DMS53 (cell line): ENCODE results near the gene H2BK1.

Experiments used
- DNase-seq: peaks from one replicate; lab custom pipeline; 2025; lab: John Stamatoyannopoulos, UW

H2BK1 gene

DNA sequence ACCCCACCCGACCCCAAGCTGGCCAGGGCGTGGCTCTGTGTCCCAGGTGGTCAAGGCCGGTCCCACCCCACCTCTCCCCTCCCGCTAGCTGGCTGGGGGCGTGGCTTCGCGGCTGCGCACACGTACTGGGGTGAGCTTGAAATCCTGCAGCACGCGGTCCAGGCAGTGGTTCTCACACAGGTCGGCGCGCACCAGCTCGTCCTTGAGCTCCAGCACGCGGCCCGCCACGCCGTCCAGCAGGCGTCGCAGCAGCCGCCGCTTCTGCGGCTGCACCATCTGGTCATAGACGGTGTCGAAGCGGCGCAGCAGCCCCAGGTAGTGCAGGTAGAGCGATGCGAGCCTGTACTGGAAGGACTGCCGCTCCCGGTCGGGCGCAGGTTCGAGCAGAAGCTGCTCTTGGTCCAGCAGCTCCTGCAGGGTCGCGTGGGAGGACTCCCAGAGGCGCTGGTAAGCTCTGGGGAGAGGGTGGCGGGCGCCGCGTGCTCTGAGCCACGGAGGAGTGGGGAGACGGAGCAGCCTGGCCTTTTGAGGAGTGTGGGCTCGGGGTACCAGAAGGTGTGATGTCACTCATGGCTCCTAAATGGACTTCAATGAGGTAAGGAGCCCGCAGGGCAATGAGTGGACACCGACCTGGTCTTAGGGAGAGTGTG is 5.8 kb downstream of the H2BK1 start:
- peak; percentile 86 for DNase-seq

DNA sequence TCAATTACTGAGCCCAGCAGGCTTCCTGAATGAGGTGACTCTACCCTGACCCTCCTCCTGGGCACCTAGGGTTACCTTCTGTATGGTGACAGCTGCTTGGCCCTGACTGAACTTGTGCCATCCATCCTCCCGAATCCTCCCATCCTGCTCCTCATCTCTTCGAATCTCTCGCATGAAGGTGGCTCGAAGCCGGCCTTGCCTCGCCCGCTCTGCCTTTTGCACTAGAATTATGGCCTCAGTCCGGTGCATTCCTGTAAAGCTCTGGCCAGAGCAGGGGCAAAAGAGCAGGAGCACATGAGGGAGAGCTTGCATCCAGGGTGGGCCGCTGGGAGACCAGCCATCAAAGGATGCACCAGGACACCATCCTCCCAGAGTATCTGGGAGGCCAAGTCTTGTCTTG is 7.5 kb downstream of the H2BK1 start:
- no peak for DNase-seq

DNA sequence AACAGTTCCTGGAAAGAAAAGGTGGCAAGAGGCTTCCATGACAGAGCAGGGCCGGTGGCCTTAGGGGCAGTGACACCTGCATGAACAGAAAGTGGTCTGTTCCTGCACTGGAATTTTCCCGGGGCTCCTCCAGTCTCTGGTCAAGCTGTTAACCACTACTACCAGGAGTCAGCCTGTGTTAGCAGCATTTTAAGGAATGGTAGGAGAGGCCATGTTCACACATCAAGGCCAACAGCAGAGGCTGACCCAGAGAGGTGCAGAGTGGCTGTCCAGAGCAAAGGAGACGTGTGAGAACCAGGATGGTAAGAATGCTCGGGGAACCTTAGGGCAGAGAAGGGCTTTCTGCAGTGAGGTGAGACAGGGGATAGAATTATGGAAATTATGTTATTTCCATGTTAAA is 8.5 kb downstream of the H2BK1 start:
- DNase-seq: no peak

DNA sequence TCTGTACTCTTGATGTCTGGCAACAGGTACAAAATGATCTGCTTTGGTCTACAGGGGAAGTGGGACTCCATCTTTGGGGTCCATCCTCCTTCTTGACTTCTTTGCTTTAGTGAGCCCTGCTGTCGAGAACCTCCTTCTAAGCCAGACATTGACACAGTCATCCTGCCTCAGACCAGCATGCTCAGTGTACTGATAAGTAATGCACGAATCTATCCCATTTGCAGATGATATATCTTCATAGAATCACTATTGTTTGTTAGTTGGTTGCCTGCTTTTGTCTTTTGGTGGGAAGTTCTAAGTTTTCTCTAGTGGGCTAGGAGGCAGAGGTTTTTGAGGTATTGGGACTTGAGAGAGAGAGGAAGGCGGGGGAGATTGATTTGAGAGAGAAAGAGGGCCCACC is 8.9 kb downstream of the H2BK1 start:
- DNase-seq: no peak

DNA sequence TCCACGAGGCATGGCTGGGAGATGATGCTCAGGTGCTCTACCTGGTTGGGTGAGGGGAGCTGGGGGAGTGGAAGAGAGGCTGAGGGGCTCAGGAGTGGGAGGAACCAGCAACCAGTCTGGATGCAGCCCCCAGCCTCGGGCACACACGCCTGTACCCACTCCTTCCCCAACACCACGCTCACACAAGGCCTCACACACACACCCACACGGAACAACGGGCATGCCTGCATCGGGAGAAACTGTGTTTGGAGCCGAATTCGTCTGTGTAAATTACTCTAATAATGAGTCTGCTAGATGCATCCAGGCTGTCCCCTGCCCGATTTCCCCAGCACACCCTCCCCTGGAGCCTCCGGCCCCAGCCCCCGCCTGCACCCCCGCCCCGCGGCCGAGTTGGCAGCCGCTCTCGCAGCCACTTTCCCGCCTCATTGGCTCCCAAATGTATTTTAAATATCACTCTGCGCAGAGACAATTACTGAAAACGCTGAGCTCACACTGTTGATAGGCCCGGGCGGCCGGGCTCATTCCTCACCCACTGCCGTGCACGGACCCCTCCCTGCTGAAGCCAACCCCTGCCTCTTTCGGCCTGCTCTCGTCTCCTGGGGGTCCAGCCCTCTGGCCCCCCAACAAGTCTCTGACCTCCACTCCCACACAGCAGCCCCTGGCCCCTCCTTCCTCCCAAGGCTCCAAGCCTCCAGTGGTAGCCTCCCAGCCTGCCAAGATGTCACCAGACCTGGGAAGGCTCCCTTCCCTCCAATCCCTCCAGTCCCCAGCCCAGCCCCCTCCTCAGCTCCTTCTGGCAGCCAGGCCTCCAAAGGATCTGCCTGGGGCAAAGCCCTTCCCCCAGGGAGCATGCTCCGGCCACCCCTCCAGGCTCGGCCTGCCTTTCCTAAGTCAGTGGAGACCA is 11.1 kb downstream of the H2BK1 start:
- DNase-seq: no peak

DNA sequence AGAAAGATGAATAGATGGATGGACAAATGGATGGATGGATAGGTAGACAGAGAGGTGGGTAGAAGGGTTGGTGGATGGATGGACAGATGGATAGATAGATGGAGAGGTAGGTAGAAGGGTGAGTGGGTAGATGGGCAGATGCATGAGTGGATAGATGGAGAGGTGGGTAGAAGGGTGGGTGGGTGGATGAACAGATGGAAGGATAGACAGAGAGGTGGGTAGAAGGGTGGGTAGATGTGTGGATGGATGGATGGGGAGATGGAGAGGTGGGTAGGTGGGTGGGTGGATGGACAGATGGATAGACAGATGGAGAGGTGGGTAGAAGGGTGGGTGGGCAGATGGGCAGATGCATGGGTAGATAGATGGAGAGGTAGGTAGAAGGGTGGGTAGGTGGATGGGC is 12.4 kb downstream of the H2BK1 start:
- no peak for DNase-seq

DNA sequence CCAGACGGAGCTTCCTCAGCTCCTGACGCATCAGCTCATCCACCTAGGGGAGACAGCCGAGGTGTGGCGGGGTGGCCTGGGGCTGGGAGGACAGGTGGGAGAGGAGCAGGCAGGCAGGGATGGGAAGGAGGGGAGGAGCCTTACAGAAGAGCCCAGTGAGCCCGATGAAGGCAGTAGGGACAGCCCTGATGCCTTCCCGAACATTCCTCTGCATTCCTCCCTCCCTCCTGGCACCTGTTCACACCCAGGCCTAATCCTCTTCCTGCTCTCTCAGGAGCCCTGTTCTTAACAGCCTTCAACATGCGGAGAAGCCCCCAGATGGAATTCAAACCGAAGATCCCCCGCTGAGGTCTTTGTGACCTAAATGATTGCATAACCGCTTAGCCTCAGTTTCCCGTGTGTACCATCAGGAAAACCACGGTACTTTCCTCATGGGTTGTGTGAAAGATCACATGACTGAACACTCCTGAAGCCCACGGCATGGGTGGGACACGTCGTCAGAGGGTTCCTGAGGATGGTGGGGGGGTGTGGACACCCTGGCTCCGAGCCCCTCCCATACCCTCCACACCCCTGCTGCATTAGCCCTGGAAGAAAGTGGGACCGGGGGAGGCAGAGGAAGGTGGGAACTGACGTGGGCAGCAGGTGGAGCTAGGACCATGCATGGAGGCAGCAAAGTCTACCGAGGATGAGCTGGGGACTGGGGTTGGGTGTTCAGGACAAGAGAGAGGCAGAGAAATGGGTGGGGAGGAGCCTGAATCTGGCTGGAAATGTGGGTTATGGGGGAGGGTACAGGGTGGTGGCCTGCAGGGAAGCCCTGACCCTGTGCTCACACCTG is 14.5 kb downstream of the H2BK1 start:
- no peak for DNase-seq

DNA sequence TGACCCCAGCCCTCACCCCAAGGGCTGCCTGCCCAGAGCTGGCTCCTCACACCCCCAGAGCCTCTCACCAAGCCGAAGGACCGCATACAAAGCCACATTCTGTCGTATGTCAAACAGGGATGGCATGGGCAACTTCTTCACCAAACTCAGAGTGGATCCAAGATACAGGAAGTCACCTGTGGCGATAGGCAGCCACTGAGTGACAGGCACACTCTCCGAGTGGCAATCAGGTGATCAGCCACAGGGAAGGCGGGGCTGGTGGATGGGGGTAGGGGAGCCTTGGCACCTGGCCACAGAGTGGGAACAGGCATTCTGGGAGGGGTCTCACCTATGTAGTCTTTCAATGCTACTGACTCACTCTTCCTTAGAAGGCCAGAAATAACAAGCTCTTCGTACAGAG is 16.1 kb downstream of the H2BK1 start:
- DNase-seq: no peak

DNA sequence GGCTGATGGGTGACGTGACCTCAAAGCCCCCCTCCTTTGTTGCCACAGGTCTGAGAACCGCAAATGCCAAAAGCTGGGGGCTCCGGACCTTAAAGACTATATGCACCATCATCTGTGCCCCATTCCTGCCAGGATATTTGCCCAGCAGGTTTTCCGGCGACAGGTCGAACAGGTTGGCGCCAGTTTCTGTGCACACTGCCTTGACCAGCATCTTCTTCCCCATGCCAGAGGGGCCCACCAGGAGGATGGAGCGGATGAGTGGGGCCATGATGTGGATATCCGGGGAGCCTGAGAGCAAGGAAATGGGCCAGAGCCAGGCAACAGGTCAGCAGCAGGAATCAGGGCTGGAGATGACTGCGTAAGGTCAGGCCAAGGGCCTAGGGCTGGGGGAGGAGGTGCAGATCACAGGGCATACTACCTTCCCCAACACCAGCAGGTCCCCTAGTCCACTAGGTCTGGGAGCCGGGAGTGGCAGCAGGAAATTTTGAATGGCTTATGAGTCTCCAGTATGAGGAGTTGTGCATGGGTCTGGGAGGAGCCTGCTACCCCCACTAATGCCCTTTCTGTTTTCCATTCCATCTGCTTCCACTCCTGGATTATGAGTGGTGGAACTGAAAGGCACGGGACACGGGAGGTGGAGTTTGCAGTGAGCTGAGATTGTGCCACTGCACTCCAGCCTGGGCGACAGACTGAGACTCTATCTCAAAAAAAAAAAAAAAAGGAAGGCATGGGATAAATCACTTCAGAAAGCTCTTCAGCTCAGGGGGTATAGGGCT is 16.9 kb downstream of the H2BK1 start:
- no peak for DNase-seq

DNA sequence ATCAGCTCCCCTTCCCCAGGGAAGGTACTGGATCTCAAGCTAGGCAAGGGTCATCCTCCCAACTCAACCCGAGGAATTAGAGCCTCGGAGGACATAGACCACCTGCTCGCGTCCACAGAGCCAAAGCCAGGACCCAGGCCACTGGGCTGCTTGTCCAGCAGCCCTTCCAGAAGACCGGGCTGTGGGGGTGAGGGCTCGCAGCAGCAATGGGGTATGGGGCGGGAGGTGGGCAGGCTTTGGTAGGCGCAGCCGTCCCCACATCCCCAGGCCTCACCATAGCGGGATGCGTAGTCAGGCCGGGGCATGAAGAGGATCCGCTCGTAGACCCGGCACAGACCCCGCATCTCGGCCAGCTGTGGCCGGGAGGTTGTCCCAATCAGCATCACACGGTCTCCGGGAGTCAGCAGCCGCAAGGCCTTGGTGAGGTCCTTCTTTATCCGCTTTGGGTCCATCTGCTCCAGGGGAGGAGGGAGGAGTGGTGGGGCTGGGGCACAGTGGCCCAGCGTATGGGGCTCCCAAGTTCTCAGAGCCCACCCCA is 18.2 kb downstream of the H2BK1 start:
- no peak for DNase-seq

DNA sequence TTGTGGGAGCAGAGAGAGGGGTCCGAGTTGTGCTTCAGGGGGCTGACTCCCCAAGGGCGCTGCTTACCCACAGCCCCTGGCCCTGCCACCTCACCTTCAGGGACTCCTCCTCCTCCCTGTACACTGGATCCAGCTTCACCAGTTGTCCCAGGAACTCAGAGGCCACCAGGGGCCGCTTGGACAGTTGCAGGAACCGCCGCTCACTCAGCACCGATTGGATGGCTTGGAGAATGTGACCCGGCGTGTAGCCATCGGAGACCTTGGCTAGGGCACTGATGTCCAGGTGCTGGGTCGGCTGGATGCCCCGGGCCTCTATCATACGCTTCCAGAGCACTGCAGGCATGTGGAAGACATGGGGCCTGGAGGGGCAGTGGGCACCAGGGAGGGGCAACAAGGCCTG is 18.7 kb downstream of the H2BK1 start:
- DNase-seq: peak; percentile 39

DNA sequence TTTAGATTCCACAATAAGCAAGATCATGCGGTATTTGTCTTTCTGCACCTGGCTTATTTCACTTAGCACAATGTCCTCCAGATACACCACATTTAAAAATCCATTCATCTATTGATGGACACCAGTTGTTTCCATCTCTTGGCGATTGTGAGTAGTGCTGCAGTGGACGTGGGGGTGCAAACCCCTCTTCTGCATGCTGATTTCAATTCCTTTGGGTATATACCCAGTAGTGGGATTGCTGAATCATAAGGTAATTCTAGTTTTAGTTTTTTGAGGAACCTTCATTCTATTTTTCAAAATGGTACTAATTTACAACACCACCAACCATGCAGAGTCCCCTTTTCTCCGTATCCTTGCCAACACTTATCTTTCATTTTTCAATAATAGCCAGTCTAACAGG is 21.2 kb downstream of the H2BK1 start:
- no peak for DNase-seq

DNA sequence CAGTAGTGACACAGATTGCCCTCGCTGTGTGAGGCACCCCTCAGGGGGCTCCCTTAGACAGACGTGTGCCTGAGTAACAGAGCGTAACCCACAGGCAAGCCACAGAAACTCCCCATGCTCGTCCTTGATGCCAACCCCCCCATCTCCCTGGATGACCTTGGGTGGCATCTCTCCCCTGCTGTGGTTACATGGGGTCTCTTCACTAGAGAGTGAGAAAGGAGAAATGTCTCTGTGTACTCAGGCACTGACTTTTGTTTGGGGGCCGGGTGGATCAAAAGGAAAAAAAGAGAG is 22.1 kb downstream of the H2BK1 start:
- DNase-seq: no peak

DNA sequence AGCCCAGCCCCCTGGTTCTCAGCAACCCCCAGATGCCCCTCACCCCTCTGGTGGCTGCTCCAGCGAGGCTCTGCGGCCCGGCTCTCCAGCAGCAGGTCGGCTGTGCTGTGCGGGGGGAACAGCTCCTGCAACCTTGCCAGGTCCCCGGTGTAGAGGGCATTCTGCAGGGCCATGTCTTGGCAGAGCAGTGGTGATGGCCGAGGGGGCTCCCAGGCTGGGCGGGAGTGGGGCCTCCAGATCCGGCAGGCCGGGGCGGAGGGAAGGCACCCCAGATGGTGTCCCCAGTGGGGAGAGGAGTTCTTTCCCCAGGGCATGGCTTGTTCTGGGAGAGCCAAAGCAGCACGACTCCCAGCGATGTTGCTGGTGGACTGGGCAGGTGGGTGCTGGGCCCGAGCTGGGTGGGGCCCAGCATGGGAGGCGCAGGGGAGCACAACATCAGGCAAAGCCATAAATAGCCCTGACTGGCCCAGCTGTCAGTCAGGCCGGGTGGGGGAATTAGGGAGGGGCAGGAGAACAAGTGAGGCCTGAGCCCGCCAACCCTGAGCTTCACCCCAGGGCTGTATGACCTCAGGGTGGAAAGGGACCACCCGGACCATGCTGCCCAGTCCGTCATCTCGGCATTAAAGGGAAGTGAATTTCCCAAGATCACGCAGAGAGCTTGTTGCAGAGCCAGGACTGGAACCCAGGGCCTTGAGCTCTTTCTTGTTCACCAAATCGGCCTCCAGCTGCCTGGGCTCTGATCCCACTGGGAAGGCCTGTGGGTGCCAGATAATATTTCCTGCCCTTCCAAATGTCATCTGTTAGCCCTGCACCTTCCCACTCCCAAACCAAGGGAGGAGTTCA is 22.7 kb downstream of the H2BK1 start:
- DNase-seq: no peak

DNA sequence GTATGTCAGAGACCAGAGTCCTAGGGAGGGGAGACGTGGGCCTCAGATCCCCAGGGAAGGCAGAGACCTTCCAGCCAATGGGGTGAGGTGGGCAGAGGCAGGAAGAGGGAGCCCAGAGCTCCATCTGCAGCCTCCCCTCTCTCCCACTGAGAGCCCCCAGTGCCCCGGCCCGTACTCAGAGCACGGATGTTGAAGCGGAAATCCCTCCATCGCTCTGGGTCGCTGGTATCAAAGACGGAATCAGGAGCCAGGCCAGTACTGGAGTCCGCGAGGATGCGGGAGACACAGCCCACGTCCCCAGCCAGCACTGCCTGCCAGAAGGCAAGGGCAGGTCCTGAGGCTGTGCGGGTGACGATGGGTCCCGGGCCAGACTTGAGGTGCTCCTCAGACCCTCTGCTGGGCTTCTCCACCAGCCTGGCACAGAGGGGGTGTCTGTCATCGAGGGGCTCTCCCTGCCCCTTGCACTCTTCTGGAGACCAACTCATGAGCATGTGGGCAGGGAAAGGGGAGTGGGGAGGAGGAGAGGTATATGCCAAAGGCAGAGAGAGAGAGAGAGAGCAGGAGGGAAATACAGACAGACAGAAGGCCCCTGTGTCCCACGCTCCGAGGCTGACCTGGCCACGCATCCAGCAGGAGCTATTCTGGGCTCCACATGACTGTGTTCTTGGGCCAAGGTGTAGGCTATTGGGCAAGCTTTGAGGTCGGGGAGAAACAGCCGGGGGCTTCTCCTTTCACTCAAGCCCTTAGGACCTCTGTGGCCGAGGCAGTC is 23.5 kb downstream of the H2BK1 start, which contains the start of gene ASB10:
TSS of gene ASB10 (minus strand) at position 611 of the 769 bp plus-strand sequence. CDS start at position 491, 120 bp downstream.
- DNase-seq: no peak

DNA sequence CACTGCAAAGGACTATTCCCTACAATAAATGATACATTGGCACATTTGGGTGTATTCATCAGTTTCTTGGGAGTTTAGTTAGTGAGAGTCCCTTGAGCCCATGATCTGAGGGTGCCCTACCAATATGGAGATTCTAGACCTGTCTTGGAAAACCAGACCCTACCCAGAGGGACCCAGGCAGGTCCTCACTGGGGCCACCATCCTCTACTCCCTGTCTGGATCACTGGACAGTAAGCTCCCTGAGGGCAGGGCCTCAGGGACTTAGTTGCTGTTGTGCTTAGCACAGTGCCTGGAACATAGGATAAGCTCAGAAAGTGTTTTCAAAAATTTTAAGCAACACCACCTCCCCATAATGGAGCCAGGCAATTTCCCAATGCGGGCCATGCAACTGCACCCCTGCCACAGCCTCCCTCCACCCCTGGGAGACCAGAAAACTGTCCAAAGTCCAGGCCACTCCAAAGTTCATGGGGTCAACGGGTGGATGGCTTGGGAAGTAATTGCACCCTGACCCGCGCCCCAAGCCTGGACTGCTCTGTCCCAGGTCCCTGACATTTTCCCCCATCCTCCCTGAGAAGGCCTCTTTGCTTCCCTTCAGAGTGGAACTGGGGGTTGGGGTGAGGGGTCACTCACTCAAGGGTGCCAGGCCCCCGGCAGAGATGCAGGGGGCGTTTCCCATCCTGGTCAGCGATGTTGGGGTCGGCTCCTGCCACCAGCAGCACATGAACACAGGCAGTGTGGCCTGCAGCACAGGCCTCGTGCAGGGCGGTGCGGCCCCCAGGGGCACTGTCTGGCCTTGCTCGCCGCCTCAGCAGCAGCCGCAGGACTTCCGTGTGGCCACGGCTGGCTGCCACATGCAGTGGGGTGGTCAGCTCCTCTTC is 24.3 kb downstream of the H2BK1 start:
- DNase-seq: no peak

DNA sequence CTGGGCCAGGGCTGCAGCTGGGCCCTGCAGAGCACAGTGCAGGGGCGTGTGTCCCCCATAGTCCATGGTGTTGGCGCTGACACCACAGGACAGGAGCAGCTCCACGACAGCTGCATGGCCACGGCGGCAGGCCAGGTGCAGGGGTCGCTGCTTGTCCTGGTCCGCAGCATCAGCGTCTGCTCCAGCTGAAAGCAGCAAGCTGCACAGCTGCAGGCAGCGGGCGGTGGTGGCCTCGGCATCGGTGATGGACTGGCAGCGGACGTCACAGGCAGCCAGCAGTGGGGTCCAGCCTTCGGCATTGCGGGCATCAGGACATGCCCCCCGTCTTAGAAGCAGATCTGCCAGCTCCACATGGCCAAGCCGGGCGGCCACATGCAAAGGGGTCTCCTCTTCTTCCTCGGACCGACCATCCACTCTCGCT is 29.3 kb downstream of the H2BK1 start:
- no peak for DNase-seq

DNA sequence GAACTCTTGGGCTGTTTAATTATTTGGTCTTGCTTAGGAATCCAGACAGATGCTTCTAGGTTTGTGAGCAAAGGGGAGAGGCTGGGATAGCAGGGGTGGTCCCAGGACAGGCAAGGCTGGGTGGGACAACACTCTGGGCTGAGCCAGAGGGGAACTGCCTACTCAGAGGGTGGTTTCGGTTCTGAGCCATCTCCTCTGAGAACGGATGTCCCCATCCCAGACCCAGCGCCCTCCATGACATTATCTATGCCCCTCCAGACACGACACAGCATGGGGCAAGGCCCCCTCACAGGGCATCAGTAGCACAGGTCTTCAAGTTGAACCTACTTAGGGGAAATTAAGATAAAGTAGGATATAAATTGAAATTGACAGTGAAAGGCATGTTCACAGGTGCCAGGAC is 30.3 kb downstream of the H2BK1 start:
- DNase-seq: no peak

DNA sequence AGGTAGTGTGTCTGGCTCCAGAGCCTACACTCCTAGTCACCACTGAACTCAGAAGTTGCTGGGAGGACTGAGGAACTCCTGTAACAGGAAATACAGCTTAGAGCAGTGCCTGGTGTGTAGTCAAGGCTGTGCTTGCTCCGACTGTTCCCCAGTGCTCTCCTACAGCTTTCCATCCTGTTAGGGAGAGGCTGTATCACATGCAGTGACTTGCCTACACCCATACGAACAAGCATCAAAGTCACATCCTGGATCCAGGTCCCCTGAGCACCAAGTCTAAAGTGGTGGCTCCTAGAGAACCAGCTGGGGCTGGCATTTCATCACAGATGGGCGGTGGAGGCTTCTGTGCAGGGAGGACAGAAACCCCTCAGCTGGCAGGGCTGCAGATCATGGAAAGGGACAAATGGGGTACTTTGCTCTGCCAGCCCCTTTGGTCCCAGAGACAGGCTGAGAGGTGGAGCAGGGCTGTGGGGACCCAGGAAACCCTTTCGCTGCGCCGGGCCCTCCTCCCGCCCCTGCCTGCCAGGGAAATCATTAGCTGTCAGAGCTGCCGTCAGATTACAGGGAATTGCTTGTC is 30.9 kb downstream of the H2BK1 start:
- DNase-seq: no peak
